GM12801 (cell line): ENCODE data around the gene CXCL5.

Experiments used
- CTCF ChIP-seq: IDR thresholded peaks from one replicate; pipeline ENCODE4 v1.5.1; 2011; ENCODE audit warnings: control low read depth; ENCODE audit not compliant: insufficient read length; ENCODE audit errors: extremely low read depth

Gene CXCL5

GRCh38 chr4:73947239-73947985 is 51.1 kb downstream of the CXCL5 start:
- TF ChIP-seq CTCF = no peak

- no peak for TF ChIP-seq CTCF
These were observed 52.6 kb downstream of the CXCL5 start for GRCh38 chr4:73945674-73946449.
